Gastrocnemius medialis (tissue), 4 donors: ENCODE data around the gene BLOC1S3.

Experiments used
- CTCF ChIP-seq, 5 experiments: fragments of 450-650 bp in 3 of 5; fragments of 200-600 bp in 2 of 5; sonication (generic) in 2 of 5; IDR thresholded peaks in 4 of 5; conservative IDR thresholded peaks in 1 of 5; 1 replicate in 4 of 5; 2 replicates in 1 of 5; pipeline ENCODE4 v1.5.1; 2016 to 2019; ENCODE audit warnings: antibody characterized with exemption in 5 of 5, mild to moderate bottlenecking in 3 of 5, moderate library complexity in 3 of 5
- POLR2A ChIP-seq, 2 donors: fragments of 450-650 bp; IDR thresholded peaks; one replicate each; pipeline ENCODE4 v1.6.1; 2017; ENCODE audit warnings: antibody characterized with exemption in 2 of 2, mild to moderate bottlenecking in 2 of 2, moderate library complexity in 2 of 2

DNA sequence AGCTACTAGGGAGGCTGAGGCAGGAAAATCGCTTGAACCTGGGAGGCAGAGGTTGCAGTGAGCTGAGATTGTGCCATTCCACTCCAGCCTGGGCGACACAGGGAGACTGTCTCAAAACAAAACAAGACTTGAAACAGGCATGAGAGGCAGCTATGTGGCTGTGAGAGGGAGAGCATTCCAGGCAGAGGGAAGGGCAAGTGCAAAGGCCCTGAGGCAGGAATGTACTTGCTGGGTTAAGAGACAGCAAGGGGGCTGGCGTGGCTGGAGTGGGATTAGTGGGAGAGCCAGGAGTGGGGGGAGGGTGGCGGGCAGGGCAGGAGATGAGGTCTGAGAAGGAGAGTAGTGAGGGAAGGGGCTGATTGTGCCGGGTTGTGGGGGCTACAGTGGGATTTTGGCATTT is 45.3 kb downstream of the BLOC1S3 start:
- TF ChIP-seq POLR2A (IDR thresholded peaks at IDR 0.05) = no peak
- TF ChIP-seq CTCF (IDR thresholded peaks at IDR 0.05 in 4 of 5, conservative IDR thresholded peaks at IDR 0.05 in 1 of 5) = no peak
